Bronchial epithelial cell (primary cell): ENCODE measurements around the gene PPP1R1C. TPM values are rescaled to one million over a fixed set of nuclear protein-coding genes. Genes with fewer than 3 reads are reported as not detected.
"Not testable (repeated sequence)": the region's sequence is repeated elsewhere in the genome, so short reads cannot be mapped to it uniquely, and the experiment has no call there.

Experiments used
- DNase-seq: peaks from one replicate; pipeline ENCODE4 v3.0.0-alpha.2; 2010; ENCODE audit warnings: low read depth
- FAIRE-seq: peaks from 2 replicates; lab custom pipeline; 2011; peaks lifted over from hg19 to GRCh38; lab: Jason Lieb, UNC
- H3K27me3 ChIP-seq: 2 replicates; pipeline ENCODE4 v1.5.1; 2011; ENCODE audit warnings: low read length; ENCODE audit not compliant: control insufficient read depth, insufficient read depth
- H3K36me3 ChIP-seq: 2 replicates; pipeline ENCODE4 v1.5.1; 2011; ENCODE audit warnings: low read length; ENCODE audit not compliant: control insufficient read depth, insufficient read depth
- H3K4me3 ChIP-seq: 2 replicates; pipeline ENCODE4 v1.5.1; 2011; ENCODE audit warnings: mild to moderate bottlenecking, low read depth, low read length, control low read depth
- CTCF ChIP-seq: IDR thresholded peaks from 2 replicates; pipeline ENCODE4 v1.5.1; 2011; ENCODE audit warnings: mild to moderate bottlenecking, moderate library complexity, low read length, control low read depth, inconsistent platforms; ENCODE audit not compliant: insufficient read depth, severe bottlenecking
- total RNA-seq: library from RNA; depleted of rRNA; stranded (reverse); fragments of >200 nt; gene quantifications from 2 replicates; pipeline ENCODE4 v1.2.1, GENCODE V29; 2014

PPP1R1C gene
- total RNA-seq, 1 donor from 2014 or later: 2.1 TPM

DNA sequence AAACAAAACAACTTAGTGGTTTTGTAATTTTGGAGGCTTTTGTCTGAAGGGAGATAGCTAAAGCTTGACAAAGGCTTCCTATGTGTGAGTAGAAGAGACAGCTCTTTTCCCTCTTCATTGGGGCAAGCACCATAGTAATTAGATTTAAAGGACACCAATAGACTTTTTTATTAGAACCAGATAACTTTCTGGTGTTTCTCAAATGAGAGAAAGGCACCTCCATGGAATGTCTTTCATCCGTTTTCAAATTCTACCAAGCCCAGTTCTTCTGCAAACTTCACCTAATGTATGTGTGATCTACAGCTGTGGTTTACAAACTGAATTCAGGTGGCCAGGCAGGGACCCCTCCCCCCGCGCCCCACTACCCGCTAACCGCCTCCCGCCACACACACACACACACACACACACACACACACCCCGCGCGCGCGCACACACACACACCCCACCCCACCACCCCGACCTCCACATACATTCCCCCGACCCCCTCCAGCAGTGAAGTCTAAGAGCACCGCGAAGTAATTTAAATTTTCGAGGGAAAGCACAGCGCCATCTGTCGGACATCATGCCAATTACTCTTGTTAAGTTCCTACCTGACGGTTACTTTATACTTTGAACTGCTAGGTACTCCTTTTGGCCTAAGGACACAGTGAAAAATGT lies 31.6 kb upstream of the PPP1R1C start:
- FAIRE-seq: no peak
- TF ChIP-seq CTCF: peak; percentile 64
- H3K4me3 ChIP-seq: no peak overlapping the region
- H3K36me3 ChIP-seq: no peaks in the 10 kb centered on the region
- DNase-seq: peak; percentile 59
- H3K27me3 ChIP-seq: no peaks in the 10 kb centered on the region

DNA sequence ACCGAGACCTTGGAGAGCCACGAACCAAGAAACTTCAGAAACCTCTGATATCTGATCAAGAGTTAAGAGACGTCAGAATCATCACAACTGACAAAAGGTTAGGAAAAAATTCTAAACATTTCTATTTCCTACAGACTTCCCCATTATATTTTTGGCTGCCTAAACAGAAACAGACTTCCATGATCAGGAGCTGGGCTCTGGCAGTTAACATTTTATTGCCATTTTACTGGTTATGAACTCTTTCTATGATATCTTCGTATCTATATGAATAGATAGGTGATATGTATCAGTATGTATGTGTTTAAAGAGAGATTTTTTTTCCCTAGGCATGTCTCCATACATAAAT lies 31.1 kb upstream of the PPP1R1C start:
- FAIRE-seq (no peak), DNase-seq (no peak)
- no peak overlapping the region for H3K4me3 ChIP-seq
- H3K27me3 ChIP-seq: no peaks in the 10 kb centered on the region
- H3K36me3 ChIP-seq: no peaks in the 10 kb centered on the region
- no peak for TF ChIP-seq CTCF

DNA sequence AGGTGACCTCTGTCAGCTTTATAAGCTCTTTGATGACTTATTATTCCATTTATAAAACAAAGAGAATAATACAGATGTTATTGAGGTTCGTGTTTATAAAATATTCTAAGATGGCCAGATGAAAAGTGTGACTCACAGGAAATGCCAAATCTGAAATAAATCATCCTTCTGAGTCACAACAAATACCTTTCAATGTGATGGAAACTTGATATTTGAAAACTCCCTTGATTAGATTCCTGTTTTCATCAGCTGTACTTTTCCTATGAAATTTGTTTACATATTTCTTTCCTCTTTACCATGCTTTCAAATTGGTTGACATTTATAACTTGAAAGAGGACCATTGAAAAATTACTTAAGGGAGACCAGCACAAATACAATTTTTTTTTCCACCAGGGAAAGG lies 30.6 kb upstream of the PPP1R1C start:
- no peak for FAIRE-seq
- no peak overlapping the region for H3K4me3 ChIP-seq
- no peaks in the 10 kb centered on the region for H3K36me3 ChIP-seq
- H3K27me3 ChIP-seq: no peaks in the 10 kb centered on the region
- peak; percentile 91 for DNase-seq
- TF ChIP-seq CTCF: no peak

- not testable (repeated sequence) for FAIRE-seq, DNase-seq, H3K27me3 ChIP-seq, H3K4me3 ChIP-seq, H3K36me3 ChIP-seq
Measured at GRCh38 chr2:181955866-181956265, 29.8 kb upstream of the PPP1R1C start.

GRCh38 chr2:181957668-181958067 lies 28.0 kb upstream of the PPP1R1C start:
- no peak overlapping the region for H3K4me3 ChIP-seq
- no peaks in the 10 kb centered on the region for H3K36me3 ChIP-seq
- no peak for DNase-seq
- H3K27me3 ChIP-seq: no peaks in the 10 kb centered on the region
- FAIRE-seq: no peak
- no peak for TF ChIP-seq CTCF

DNA sequence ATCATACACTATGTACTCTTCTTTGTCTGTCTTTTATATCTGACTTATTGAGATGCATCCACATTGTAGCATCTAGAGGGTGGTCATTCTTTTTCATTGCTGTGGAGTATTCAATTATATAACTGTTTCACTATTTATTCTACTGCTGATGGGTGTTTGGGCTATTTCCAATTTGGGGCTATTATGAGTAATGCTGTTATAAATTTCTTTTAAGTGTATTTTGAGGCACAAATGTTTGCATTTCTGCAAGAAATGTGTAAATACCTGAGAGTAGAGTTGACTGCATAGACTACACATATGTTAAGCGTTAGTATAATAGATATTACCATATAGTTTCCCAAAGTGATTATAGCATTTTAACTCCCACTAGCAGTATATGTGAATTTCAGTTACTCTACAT lies 26.9 kb upstream of the PPP1R1C start:
- no peak for DNase-seq
- Histone ChIP-seq H3K27me3 (no peaks in the 10 kb centered on the region), H3K36me3 (no peaks in the 10 kb centered on the region), H3K4me3 (no peak overlapping the region)
- no peak for FAIRE-seq
- TF ChIP-seq CTCF: no peak
